ENCODE results near the gene CDIP1. TPM values are rescaled to one million over a fixed set of nuclear protein-coding genes. Genes with fewer than 3 reads are reported as not detected.
A peak's percentile ranks its signal among the peaks of the same experiment; 100 is the strongest.

CDIP1 gene
- total RNA-seq, 1 experiment from 2014 or later, result 49.7 TPM

GRCh38 chr16:4471869-4472268 is 66.7 kb downstream of the CDIP1 start:
- no CpG with 5 or more reads among the region's 5 CpGs for WGBS (ENCODE audit: extremely low coverage, insufficient read length, low lambda C conversion rate)
- H3K27ac ChIP-seq (ENCODE audit: insufficient read length, low read depth, low read length), result no peak overlapping the region
- H3K4me1 ChIP-seq (ENCODE audit: insufficient read depth, low read length), result no peaks in the 10 kb centered on the region; the same call in 1 of the 2 replicates

More at GRCh38 chr16:4471869-4472268, 66.7 kb downstream of the CDIP1 start:
- Histone ChIP-seq H3K79me1 (ENCODE audit: insufficient read depth, low read depth, low read length, poor library complexity, severe bottlenecking) (no peaks in the 10 kb centered on the region), H3K4me2 (ENCODE audit: insufficient read depth, insufficient read length, low read length) (no peak overlapping the region), H3K27me3 (ENCODE audit: insufficient read depth, low read length) (no peaks in the 10 kb centered on the region), H4K5ac (ENCODE audit: insufficient read length, low read depth, low read length) (no peak overlapping the region), H2BK120ac (ENCODE audit: low read depth, low read length, poor library complexity, severe bottlenecking) (no peak overlapping the region), H2BK12ac (ENCODE audit: insufficient read length, low read depth, low read length) (no peak overlapping the region), H2AK5ac (ENCODE audit: insufficient read length, low read length) (no peak overlapping the region), H3K9ac (ENCODE audit: extremely low read depth, insufficient read length, low read length) (no peak overlapping the region), H4K8ac (replicated peaks; ENCODE audit: insufficient read length, low read depth, low read length) (no peak overlapping the region), H3K14ac (ENCODE audit: insufficient read depth, low read length) (no peak overlapping the region), H3K18ac (ENCODE audit: insufficient read length, low read depth, low read length) (no peak overlapping the region), H2BK5ac (ENCODE audit: insufficient read length, low read length) (no peak overlapping the region), H3K79me2 (ENCODE audit: insufficient read depth, low read length) (no peaks in the 10 kb centered on the region; the same call in 1 of the 2 replicates), H2BK20ac (ENCODE audit: low read depth, low read length, poor library complexity, severe bottlenecking) (no peak overlapping the region), H2BK15ac (ENCODE audit: low read depth, low read length) (no peak overlapping the region), H4K20me1 (ENCODE audit: control insufficient read depth, insufficient read depth, insufficient read length) (no peaks in the 10 kb centered on the region), H4K91ac (ENCODE audit: insufficient read length, low read depth, low read length) (no peak overlapping the region), H2AFZ (ENCODE audit: low read length) (no peak overlapping the region), H3K56ac (ENCODE audit: insufficient read length, low read depth, low read length) (no peak overlapping the region), H3K23ac (ENCODE audit: insufficient read length, low read depth, low read length) (no peak overlapping the region), H3K4ac (ENCODE audit: low read depth, low read length) (no peak overlapping the region), H3T11ph (ENCODE audit: low read length) (no peak overlapping the region), H3K9me3 (ENCODE audit: control insufficient read depth, low read depth, low read length) (no peaks in the 10 kb centered on the region), H3K23me2 (ENCODE audit: insufficient read length, low read depth, low read length, poor library complexity, severe bottlenecking) (peaks cover 12% of the 10 kb centered on the region)
- Mint-ChIP-seq H3K36me3 (ENCODE audit: insufficient read depth in 1 of 3, low read depth in 3 of 3) (peaks cover 16 to 47% (median 42%) of the 10 kb centered on the region in 3 experiments), H3K9me3 (peaks cover 10 to 14% of the 10 kb centered on the region in 2 experiments), H3K4me3 (peak overlapping the region in 1 of 2 experiments; percentile 29; a peak in 1 of 5 replicates), H3K27me3 (ENCODE audit: low read depth) (peaks cover 10% of the 10 kb centered on the region), H3K27ac (no peak overlapping the region), H3K4me1 (peaks cover 13 to 15% of the 10 kb centered on the region in 2 experiments)
- TF ChIP-seq CTCF (conservative IDR thresholded peaks at IDR 0.05), result no peak
- no peak for DNase-seq
